ENCODE results near the gene SORBS1.
A peak's percentile ranks its signal among the peaks of the same experiment; 100 is the strongest.

Gene SORBS1

DNA sequence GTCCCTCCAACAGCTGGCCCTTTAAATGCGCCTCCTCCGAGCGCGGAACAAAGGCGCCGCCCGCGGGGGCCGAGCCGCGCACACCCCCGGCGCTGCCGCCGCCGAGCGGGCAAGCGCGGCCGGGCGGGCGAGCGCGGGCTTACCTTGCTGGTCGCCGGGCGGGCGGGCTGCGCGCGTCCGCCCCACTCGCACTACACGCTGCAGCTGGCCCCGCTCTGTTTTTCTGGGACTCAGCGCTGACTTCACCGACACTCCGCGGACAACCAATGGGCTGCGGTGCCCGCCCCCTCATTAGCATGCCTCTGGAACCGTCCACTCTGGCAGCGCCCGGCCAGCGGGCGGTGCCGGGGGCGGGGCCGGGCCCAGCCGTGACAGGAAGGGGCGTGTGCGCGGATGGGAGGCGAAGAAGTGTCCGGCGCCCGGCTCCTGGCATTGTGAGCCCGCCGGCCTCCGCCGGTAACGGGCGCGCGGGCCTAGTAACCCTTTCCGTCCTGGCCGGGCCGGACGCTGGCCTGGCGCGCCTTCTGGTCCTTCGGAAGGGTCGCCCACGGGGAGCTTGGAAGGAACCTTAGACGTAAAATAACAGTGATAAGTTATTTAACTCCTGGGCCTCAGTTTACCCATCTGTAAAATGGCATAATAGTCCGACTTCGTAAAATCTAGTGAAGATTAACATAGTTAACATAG, at the start of gene SORBS1:
TSS of gene SORBS1 (minus strand) at position 195 of the 687 bp plus-strand sequence. CDS start 120,236 bp downstream, outside the sequence.
- DNase-seq, result peak; percentile 95

DNA sequence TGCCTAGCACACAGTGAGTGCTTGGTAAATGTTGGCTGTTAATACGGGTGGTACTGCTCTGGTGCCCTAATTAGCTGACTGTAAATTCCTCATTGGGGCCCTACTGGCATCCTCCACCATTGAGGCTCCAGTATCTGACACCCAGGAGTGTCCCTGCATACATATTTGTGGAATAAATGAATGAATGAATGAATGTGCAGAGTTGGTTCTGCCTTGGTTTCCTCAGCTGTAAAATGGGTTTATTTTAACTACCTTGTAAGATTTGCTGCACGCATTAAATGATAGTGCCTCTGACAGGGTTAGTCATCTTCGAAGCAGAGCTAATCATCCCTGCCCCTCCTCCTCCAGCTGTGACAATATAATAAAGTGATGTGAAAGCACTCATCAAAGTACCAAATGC, 49.6 kb upstream of the SORBS1 start:
- no peak for DNase-seq

- no peak for DNase-seq
These were observed 45.8 kb upstream of the SORBS1 start for GRCh38 chr10:95606922-95607321.

GRCh38 chr10:95605163-95605562, 44.0 kb upstream of the SORBS1 start:
- no peak for DNase-seq

GRCh38 chr10:95604630-95605029, 43.5 kb upstream of the SORBS1 start:
- DNase-seq, result no peak

DNA sequence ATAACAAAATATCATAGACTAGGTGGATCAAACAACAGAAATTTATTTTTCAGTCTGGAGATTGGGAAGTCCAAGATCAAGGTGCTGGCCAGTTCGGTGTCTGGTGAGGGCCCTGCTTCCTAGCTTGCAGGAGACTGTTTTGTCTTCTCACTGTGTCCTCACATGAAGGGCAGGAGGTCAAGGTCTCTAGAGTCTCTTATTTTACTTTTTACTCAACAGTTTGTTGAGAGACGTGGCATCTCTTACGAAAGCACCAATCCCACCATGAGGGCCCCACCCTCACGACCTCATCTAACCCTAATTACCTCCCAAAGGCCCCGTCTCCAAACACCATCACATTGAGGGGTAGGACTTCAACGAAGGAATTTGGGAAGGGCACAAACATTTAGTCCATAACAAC, 41.2 kb upstream of the SORBS1 start:
- no peak for DNase-seq

GRCh38 chr10:95601116-95601719, 40.0 kb upstream of the SORBS1 start:
- peak; percentile 77 for DNase-seq

GRCh38 chr10:95600158-95600557, 39.0 kb upstream of the SORBS1 start:
- DNase-seq, result no peak

GRCh38 chr10:95597788-95598187, 36.6 kb upstream of the SORBS1 start:
- DNase-seq, result no peak

GRCh38 chr10:95588025-95588424, 26.9 kb upstream of the SORBS1 start:
- DNase-seq, result no peak

DNA sequence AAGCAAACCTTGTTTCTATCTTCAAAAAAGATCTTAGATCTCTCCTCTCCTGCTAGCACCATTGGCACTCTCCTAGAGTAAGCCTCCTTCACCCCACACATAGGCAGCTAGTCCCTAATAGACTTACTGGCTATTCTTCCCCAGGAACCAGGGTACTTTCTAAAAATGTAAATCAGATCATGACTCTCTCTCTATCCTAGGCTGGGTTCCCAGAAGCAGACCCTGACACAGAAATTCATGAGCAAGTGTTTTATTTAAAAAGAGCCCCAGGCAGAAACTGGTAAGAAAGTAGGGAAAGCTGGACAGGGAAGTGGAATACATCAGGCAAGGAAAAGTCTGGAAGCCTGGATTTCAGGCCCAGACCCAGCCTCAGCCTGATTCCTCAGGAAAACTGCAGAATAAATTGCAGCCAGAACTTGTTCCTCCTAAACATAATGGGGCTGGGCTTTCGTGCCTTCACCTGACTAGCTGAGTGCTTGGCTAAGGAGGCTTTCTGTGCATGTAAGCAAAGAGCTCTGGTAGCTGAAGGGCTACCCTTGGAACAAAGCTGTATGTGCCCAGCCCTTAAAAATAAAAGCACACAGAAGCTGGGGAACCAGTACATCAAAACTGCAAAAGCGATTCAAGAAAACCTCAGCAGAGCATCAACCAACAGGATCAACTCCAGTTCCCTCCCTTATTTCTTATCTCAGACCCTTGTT, 18.8 kb upstream of the SORBS1 start:
- no peak for DNase-seq

DNA sequence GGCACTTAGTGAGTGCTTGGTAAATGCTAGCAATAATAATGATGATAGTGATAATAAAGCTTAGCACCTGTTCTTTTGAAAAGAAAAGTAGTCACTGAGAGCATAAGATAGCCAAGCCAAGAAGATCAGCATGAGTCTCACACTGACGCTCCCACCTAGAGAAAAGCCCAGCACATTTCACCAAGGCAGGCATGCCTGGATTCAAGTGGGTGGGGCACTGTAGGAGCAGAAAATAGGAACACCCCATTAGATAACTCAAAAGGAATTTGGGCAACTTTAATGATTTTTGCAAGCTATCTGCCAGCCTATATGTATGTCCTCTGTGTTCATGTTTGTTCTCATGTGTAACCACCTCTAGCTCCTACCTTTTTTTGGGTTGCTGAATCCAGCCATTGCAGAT, 18.1 kb upstream of the SORBS1 start:
- no peak for DNase-seq

DNA sequence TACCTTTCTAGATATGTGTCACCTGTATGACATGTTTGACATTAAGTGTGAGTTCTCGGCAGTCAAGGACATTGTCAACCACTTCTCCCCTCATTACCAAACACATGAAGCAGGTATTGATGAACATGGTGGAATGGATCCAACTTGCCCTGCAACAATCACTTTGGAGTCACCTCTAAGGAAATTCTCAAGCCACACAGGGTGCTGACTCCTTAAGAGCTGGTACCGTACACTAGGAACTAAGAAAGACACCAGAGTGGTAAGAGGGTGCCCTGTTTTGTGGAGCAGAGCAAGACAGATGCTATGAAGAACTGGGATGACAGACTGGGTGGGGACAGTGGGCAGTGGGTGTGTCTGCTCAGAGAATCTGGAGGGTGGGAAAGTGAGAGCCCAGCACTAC, 17.4 kb upstream of the SORBS1 start:
- DNase-seq, result no peak

DNA sequence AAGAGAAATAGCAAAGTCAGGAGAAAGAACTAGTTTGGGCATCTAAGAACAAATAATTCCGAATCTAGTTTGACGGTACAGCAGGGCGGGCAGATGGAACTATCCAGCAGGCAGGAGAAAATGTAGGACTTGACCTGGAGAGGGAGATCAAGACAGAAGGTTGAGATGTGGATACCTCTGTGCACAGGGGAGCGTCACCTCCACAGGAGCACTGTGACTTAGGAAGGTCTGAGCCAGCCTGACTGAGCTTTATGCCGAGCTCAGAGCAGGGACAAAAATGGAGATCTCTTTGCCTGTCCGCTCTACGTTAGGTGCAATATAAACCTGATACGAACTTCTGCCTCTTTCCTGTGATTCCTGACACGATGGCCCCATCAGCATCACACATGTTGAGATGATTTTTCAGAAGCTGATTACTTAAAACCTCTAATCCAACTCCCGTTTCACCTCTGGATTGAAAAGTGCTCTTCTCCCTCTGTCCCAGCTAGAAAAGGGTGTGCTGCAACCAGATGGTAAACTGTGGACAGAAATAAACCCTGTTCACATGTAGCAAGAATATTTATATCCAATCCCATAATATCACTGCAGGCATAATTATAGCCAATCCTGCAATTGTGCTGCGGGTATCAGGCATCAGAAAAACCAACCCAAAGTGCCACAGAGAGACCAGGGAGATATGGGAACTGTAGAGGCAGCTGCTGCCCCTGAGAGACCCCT, 13.6 kb upstream of the SORBS1 start:
- DNase-seq, result no peak

GRCh38 chr10:95573964-95574604, 12.9 kb upstream of the SORBS1 start:
- DNase-seq, result no peak

DNA sequence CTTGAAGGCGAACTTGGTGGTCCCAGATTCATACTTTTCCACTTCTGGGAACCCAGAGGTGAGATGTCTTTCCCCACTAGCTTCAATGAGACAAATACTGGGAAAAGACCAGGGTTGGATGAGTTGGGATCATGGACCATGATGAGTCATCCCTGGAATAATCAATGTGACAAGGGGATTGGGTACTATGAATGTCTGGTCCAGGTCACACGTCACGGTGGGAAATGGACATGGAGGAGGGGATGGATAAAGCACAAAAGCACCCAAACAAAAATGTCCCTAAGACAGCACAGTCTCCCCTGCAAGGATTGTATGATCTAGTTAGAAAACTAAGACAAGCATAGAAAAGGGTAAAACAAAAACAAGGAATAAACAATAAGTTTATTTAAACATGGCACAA, 12.4 kb upstream of the SORBS1 start:
- no peak for DNase-seq

- no peak for DNase-seq
These were observed 11.1 kb upstream of the SORBS1 start for GRCh38 chr10:95572131-95572820.

GRCh38 chr10:95571390-95571789, 10.2 kb upstream of the SORBS1 start:
- DNase-seq, result no peak

DNA sequence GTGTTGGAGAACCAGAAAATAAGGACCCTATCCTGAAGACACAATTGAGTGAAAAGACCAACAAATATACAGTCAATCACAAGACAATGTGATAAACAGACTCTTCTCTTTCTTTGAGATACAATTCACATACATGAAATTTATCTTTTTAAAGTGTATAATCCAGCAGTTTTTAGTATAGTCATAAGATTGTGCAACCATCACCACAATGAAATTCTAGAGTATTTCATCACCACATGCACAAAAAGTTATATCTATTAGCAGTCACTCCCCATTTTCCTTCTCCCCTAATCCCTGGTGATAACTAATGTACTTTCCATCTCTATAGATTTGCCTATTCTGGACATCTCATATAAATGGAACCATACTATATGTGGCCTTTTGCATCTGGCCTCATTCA, 8.2 kb upstream of the SORBS1 start:
- no peak for DNase-seq

DNA sequence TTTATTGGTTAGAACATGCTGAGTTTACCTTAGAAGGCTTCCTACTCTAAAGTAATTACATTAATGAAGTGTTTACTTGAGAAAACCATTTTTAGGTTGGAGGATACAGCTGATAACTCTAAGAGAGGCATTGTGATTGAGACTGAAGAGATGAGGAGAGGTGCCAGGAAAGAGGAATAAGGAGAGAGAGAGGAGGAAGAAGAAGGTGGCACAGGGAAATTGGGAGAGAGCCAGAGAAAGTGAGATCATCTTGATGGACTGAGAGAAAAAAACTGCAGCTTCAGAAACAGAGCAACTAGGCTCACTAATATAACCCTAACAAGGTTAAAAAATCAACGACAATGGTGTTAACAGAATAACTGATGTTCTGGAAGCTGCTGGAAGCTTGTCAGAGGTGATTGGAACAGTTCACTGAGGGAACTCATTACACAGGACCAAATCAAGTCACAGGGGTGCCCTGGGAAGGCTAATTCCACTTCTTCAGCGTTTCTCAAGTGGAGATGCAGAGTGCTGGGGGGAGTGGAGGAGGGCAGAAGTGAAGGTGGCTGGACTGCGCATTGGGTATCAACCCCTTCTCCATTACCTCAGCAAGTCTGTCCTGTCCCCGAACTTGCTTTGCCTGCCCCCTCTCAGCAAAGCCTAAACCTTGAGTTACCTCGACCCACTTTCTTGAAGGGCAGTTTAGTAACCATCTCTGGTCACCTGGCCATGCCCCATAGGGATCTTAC, 6.9 kb upstream of the SORBS1 start:
- peak; percentile 15 for DNase-seq

GRCh38 chr10:95566136-95566535, 5.0 kb upstream of the SORBS1 start:
- no peak for DNase-seq

GRCh38 chr10:95565336-95565735, 4.2 kb upstream of the SORBS1 start:
- no peak for DNase-seq

Data from NCI-H226 (cell line).